Neural cell (in vitro differentiated cells): ENCODE results near the gene CACNA1E. TPM values are rescaled to one million over a fixed set of nuclear protein-coding genes. Genes with fewer than 3 reads are reported as not detected.

ENCODE experiments used
- H2AFZ ChIP-seq: fragments of 200-600, 300-800 bp; sonication (generic), shearing (Covaris generic); 2 replicates; pipeline ENCODE4 v1.6.0; 2014; ENCODE audit warnings: low read depth, mild to moderate bottlenecking, antibody characterized with exemption, low read length, moderate library complexity
- H3F3A ChIP-seq: fragments of 200-600 bp; shearing (Covaris generic); 2 replicates; pipeline ENCODE4 v1.6.1; 2016; ENCODE audit warnings: mild to moderate bottlenecking, moderate library complexity, mixed read lengths, antibody characterized with exemption, low read length; ENCODE audit not compliant: insufficient read depth, poor library complexity, severe bottlenecking
- H3K27ac ChIP-seq: fragments of 200-600, 300-800 bp; sonication (generic), shearing (Covaris generic); 2 replicates; pipeline ENCODE4 v1.5.1; 2014; ENCODE audit warnings: mild to moderate bottlenecking, low read length, moderate library complexity
- H3K27me3 ChIP-seq: fragments of 300-800, 200-600 bp; sonication (generic), shearing (Covaris generic); 2 replicates; pipeline ENCODE4 v1.6.0; 2014; ENCODE audit warnings: mild to moderate bottlenecking, low read depth, low read length, moderate library complexity; ENCODE audit not compliant: insufficient read depth
- H3K36me3 ChIP-seq: fragments of 300-800, 200-600 bp; sonication (generic), shearing (Covaris generic); 2 replicates; pipeline ENCODE4 v1.5.1; 2014; ENCODE audit warnings: mild to moderate bottlenecking, antibody characterized with exemption, low read length, moderate library complexity; ENCODE audit not compliant: insufficient read depth
- H3K4me2 ChIP-seq: fragments of 300-800, 200-600 bp; sonication (generic), shearing (Covaris generic); 2 replicates; pipeline ENCODE4 v1.6.0; 2014; ENCODE audit warnings: mild to moderate bottlenecking, low read length
- H3K4me3 ChIP-seq: fragments of 300-800, 200-600 bp; sonication (generic), shearing (Covaris generic); 2 replicates; pipeline ENCODE4 v1.5.1; 2014; ENCODE audit warnings: mild to moderate bottlenecking, low read length, moderate library complexity
- H3K79me2 ChIP-seq: fragments of 200-600 bp; shearing (Covaris generic); replicated peaks from 2 replicates; pipeline ENCODE4 v1.6.0; 2014; ENCODE audit warnings: mild to moderate bottlenecking, low read length, moderate library complexity; ENCODE audit not compliant: insufficient read depth
- H3K9ac ChIP-seq: fragments of 300-800, 200-600 bp; sonication (generic), shearing (Covaris generic); 2 replicates; pipeline ENCODE4 v1.6.1; 2016; ENCODE audit warnings: mild to moderate bottlenecking, low read length, mixed read lengths
- H3K9me2 ChIP-seq: fragments of 200-600 bp; shearing (Covaris generic); 2 replicates; pipeline ENCODE4 v1.6.1; 2016; ENCODE audit warnings: mild to moderate bottlenecking, low read length, mixed read lengths; ENCODE audit not compliant: insufficient read depth
- H3K9me3 ChIP-seq: fragments of 200-600, 300-800 bp; sonication (generic), shearing (Covaris generic); 2 replicates; pipeline ENCODE4 v1.6.1; 2016; ENCODE audit warnings: mild to moderate bottlenecking, mixed run types, low read length, moderate library complexity, mixed read lengths
- H4K20me1 ChIP-seq: fragments of 200-600 bp; shearing (Covaris generic); 2 replicates; pipeline ENCODE4 v1.6.1; 2016; ENCODE audit warnings: mild to moderate bottlenecking, mixed run types; ENCODE audit not compliant: insufficient read depth
- CTCF ChIP-seq: fragments of 450-650 bp; IDR thresholded peaks from 2 replicates; pipeline ENCODE4 v1.5.1; 2014; ENCODE audit warnings: antibody characterized with exemption, mild to moderate bottlenecking, moderate library complexity; ENCODE audit not compliant: poor library complexity, severe bottlenecking
- EP300 ChIP-seq: fragments of 450-650 bp; conservative IDR thresholded peaks from 2 replicates; pipeline ENCODE4 v1.6.1; 2014; ENCODE audit warnings: antibody characterized with exemption, mild to moderate bottlenecking, moderate library complexity; ENCODE audit not compliant: poor library complexity, severe bottlenecking
- EZH2 ChIP-seq: fragments of 200-600, 300-800 bp; shearing (Covaris generic), sonication (generic); IDR thresholded peaks from 2 replicates; pipeline ENCODE4 v1.6.1; 2014; ENCODE audit warnings: antibody characterized with exemption, low read length, borderline replicate concordance, mild to moderate bottlenecking; ENCODE audit not compliant: insufficient read depth, poor library complexity, severe bottlenecking
- MXI1 ChIP-seq: fragments of 450-650 bp; conservative IDR thresholded peaks from 2 replicates; pipeline ENCODE4 v1.6.1; 2014; ENCODE audit warnings: antibody characterized with exemption, mild to moderate bottlenecking; ENCODE audit not compliant: poor library complexity, severe bottlenecking
- POLR2AphosphoS5 ChIP-seq: IDR thresholded peaks from 2 replicates; pipeline ENCODE4 v1.6.1; 2012
- RAD21 ChIP-seq: fragments of 450-650 bp; conservative IDR thresholded peaks from 2 replicates; pipeline ENCODE4 v1.6.1; 2014; ENCODE audit warnings: antibody characterized with exemption, mild to moderate bottlenecking, moderate library complexity
- SMC3 ChIP-seq: fragments of 450-650 bp; conservative IDR thresholded peaks from 2 replicates; pipeline ENCODE4 v1.6.1; 2014; ENCODE audit warnings: antibody characterized with exemption, mild to moderate bottlenecking, moderate library complexity; ENCODE audit not compliant: poor library complexity
- TAF1 ChIP-seq: IDR thresholded peaks from 2 replicates; pipeline ENCODE4 v1.6.1; 2012; ENCODE audit warnings: low read depth
- polyA plus RNA-seq: library from polyadenylated mRNA; depleted of rRNA; stranded (reverse); fragments of >200 nt; gene quantifications from 2 replicates; pipeline ENCODE4 v1.2.3, GENCODE V29; 2014
- TF ChIP-seq, protein P1 (sequence below): IDR thresholded peaks from 2 replicates; pipeline ENCODE4 v1.6.1; 2012; ENCODE audit warnings: borderline replicate concordance

The CACNA1E gene
- polyA plus RNA-seq, 1 donor from 2014 or later, result 29.5 TPM

- Histone ChIP-seq H3K9me2 (no peaks in the 10 kb centered on the region), H3K36me3 (no peaks in the 10 kb centered on the region), H2AFZ (no peak overlapping the region), H3K79me2 (no peaks in the 10 kb centered on the region), H3K27me3 (no peaks in the 10 kb centered on the region), H3K9ac (no peak overlapping the region), H4K20me1 (no peaks in the 10 kb centered on the region), H3K4me3 (no peak overlapping the region), H3K27ac (no peak overlapping the region), H3K9me3 (no peaks in the 10 kb centered on the region), H3F3A (no peaks in the 10 kb centered on the region), H3K4me2 (no peak overlapping the region)
- TF ChIP-seq POLR2AphosphoS5 (no peak), SMC3 (no peak), MXI1 (no peak), RAD21 (no peak), EP300 (no peak), EZH2 (no peak), CTCF (no peak), TAF1 (no peak)
- TF ChIP-seq, protein P1, sequence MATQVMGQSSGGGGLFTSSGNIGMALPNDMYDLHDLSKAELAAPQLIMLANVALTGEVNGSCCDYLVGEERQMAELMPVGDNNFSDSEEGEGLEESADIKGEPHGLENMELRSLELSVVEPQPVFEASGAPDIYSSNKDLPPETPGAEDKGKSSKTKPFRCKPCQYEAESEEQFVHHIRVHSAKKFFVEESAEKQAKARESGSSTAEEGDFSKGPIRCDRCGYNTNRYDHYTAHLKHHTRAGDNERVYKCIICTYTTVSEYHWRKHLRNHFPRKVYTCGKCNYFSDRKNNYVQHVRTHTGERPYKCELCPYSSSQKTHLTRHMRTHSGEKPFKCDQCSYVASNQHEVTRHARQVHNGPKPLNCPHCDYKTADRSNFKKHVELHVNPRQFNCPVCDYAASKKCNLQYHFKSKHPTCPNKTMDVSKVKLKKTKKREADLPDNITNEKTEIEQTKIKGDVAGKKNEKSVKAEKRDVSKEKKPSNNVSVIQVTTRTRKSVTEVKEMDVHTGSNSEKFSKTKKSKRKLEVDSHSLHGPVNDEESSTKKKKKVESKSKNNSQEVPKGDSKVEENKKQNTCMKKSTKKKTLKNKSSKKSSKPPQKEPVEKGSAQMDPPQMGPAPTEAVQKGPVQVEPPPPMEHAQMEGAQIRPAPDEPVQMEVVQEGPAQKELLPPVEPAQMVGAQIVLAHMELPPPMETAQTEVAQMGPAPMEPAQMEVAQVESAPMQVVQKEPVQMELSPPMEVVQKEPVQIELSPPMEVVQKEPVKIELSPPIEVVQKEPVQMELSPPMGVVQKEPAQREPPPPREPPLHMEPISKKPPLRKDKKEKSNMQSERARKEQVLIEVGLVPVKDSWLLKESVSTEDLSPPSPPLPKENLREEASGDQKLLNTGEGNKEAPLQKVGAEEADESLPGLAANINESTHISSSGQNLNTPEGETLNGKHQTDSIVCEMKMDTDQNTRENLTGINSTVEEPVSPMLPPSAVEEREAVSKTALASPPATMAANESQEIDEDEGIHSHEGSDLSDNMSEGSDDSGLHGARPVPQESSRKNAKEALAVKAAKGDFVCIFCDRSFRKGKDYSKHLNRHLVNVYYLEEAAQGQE, result no peak
Measured at GRCh38 chr1:181469829-181470228, 13.5 kb upstream of the CACNA1E start.

- H3K9ac ChIP-seq, result no peak overlapping the region
- H3K4me3 ChIP-seq, result no peak overlapping the region
- H2AFZ ChIP-seq, result no peak overlapping the region
- no peaks in the 10 kb centered on the region for H3K36me3 ChIP-seq
- H3F3A ChIP-seq, result no peaks in the 10 kb centered on the region
- H3K27me3 ChIP-seq, result no peaks in the 10 kb centered on the region
- TF ChIP-seq MXI1, result no peak
- no peak for TF ChIP-seq CTCF
- TF ChIP-seq SMC3, result no peak
- no peak for TF ChIP-seq TAF1
- no peak for TF ChIP-seq EP300
- no peaks in the 10 kb centered on the region for H3K9me2 ChIP-seq
- H3K9me3 ChIP-seq, result no peaks in the 10 kb centered on the region
- H3K27ac ChIP-seq, result no peak overlapping the region
- H3K4me2 ChIP-seq, result no peak overlapping the region
- no peaks in the 10 kb centered on the region for H3K79me2 ChIP-seq
- H4K20me1 ChIP-seq, result no peaks in the 10 kb centered on the region
Measured at GRCh38 chr1:181475580-181475979, 7.7 kb upstream of the CACNA1E start.
